Measurements from ENCODE around the gene PSMD1. TPM values are rescaled to one million over a fixed set of nuclear protein-coding genes. Genes with fewer than 3 reads are reported as not detected.

Gene PSMD1
- polyA plus RNA-seq, 1 donor from 2014 or later, result 83.8 TPM

- no peak overlapping the region for H3K4me2 ChIP-seq (ENCODE audit: low read length)
- no peaks in the 10 kb centered on the region for H3K9me3 ChIP-seq (ENCODE audit: low read length)
- H3K4me3 ChIP-seq (ENCODE audit: low read length), result no peak overlapping the region
- H2AFZ ChIP-seq (ENCODE audit: low read depth, low read length), result no peak overlapping the region
- H3F3A ChIP-seq (ENCODE audit: insufficient read depth, low read length, poor library complexity, severe bottlenecking), result no peaks in the 10 kb centered on the region
- no peaks in the 10 kb centered on the region for H3K9me2 ChIP-seq (ENCODE audit: insufficient read depth, low read length)
- no peaks in the 10 kb centered on the region for H3K79me2 ChIP-seq (replicated peaks; ENCODE audit: insufficient read depth, low read length)
- H3K27ac ChIP-seq (ENCODE audit: low read length), result no peak overlapping the region
- no peaks in the 10 kb centered on the region for H4K20me1 ChIP-seq (ENCODE audit: insufficient read depth)
- H3K36me3 ChIP-seq (ENCODE audit: insufficient read depth, low read length), result peaks cover 8% of the 10 kb centered on the region
- no peak overlapping the region for H3K9ac ChIP-seq (ENCODE audit: low read length)
- no peaks in the 10 kb centered on the region for H3K27me3 ChIP-seq (ENCODE audit: insufficient read depth, low read depth, low read length)
- TF ChIP-seq EP300 (conservative IDR thresholded peaks at IDR 0.05; ENCODE audit: poor library complexity, severe bottlenecking), result no peak
- TF ChIP-seq REST (IDR thresholded peaks at IDR 0.05; ENCODE audit: borderline replicate concordance), result no peak
- TF ChIP-seq CTCF (IDR thresholded peaks at IDR 0.05; ENCODE audit: poor library complexity, severe bottlenecking), result no peak
Observed at GRCh38 chr2:231113489-231113888, 56.8 kb downstream of the PSMD1 start.

GRCh38 chr2:231115651-231116050 is 59.0 kb downstream of the PSMD1 start:
- Histone ChIP-seq H4K20me1 (ENCODE audit: insufficient read depth) (no peaks in the 10 kb centered on the region), H3K36me3 (ENCODE audit: insufficient read depth, low read length) (peaks cover 4% of the 10 kb centered on the region), H2AFZ (ENCODE audit: low read depth, low read length) (no peak overlapping the region), H3K9ac (ENCODE audit: low read length) (no peak overlapping the region), H3F3A (ENCODE audit: insufficient read depth, low read length, poor library complexity, severe bottlenecking) (no peaks in the 10 kb centered on the region), H3K27me3 (ENCODE audit: insufficient read depth, low read depth, low read length) (no peaks in the 10 kb centered on the region), H3K9me3 (ENCODE audit: low read length) (no peaks in the 10 kb centered on the region), H3K4me2 (ENCODE audit: low read length) (no peak overlapping the region), H3K27ac (ENCODE audit: low read length) (no peak overlapping the region), H3K4me3 (ENCODE audit: low read length) (no peak overlapping the region), H3K9me2 (ENCODE audit: insufficient read depth, low read length) (no peaks in the 10 kb centered on the region), H3K79me2 (replicated peaks; ENCODE audit: insufficient read depth, low read length) (no peaks in the 10 kb centered on the region)
- TF ChIP-seq TAF1 (IDR thresholded peaks at IDR 0.05; ENCODE audit: low read depth) (no peak), CTCF (IDR thresholded peaks at IDR 0.05; ENCODE audit: poor library complexity, severe bottlenecking) (no peak), REST (IDR thresholded peaks at IDR 0.05; ENCODE audit: borderline replicate concordance) (no peak), EP300 (conservative IDR thresholded peaks at IDR 0.05; ENCODE audit: poor library complexity, severe bottlenecking) (no peak), EZH2 (IDR thresholded peaks at IDR 0.05; ENCODE audit: borderline replicate concordance, insufficient read depth, low read length, poor library complexity, severe bottlenecking) (no peak), RAD21 (conservative IDR thresholded peaks at IDR 0.05) (no peak), SMC3 (conservative IDR thresholded peaks at IDR 0.05; ENCODE audit: poor library complexity) (no peak), POLR2AphosphoS5 (IDR thresholded peaks at IDR 0.05) (no peak)
